Testis (tissue), 3 donors: Measurements from ENCODE around the gene GRIPAP1. TPM values are rescaled to one million over a fixed set of nuclear protein-coding genes. Genes with fewer than 3 reads are reported as not detected.

Source experiments
- DNase-seq: peaks from one replicate; pipeline ENCODE4 v3.0.0-alpha.2; 2019
- H3K27ac ChIP-seq, 2 donors: fragments of 200-600 bp; sonication (generic); one replicate each; pipeline ENCODE4 v1.5.1; 2019
- H3K27me3 ChIP-seq: fragments of 200-600 bp; sonication (generic); one replicate; pipeline ENCODE4 v1.5.1; 2019
- H3K36me3 ChIP-seq: fragments of 200-600 bp; sonication (generic); one replicate; pipeline ENCODE4 v1.5.1; 2017; ENCODE audit warnings: low read depth; ENCODE audit errors: missing control alignments
- H3K4me1 ChIP-seq: fragments of 200-600 bp; sonication (generic); one replicate; pipeline ENCODE4 v1.5.1; 2019
- H3K4me3 ChIP-seq, 2 donors: fragments of 200-600 bp; sonication (generic); one replicate each; pipeline ENCODE4 v1.5.1; 2017 to 2019
- H3K9me3 ChIP-seq: fragments of 200-600 bp; sonication (generic); one replicate; pipeline ENCODE4 v1.5.1; 2017
- POLR2A ChIP-seq: fragments of 450-650 bp; IDR thresholded peaks from one replicate; pipeline ENCODE4 v1.6.1; 2017; ENCODE audit warnings: antibody characterized with exemption, mild to moderate bottlenecking, moderate library complexity
- WGBS, 2 donors: methylation state at CpG; one replicate each; pipeline ENCODE4 v1.1.5; 2018; 5-methylcytosine and 5-hydroxymethylcytosine counted together
- intact Hi-C: fragments of 100-400 bp; cut with DNase I; formaldehyde crosslinking; loops from one replicate; pipeline ENCODE4 v1.15.1; 2023; ENCODE audit warnings: low total_unique reads
- polyA plus RNA-seq: library from polyadenylated mRNA; stranded (reverse); fragments of 350-450 nt; fragmentation: Illumina TruSeq; extraction: RNeasy Lipid Tissue Mini Kit (QIAGEN cat#74804); gene quantifications from one replicate; pipeline ENCODE4 v1.2.3, GENCODE V29; 2014; ENCODE audit warnings: low read depth, low replicate concordance; ENCODE audit not compliant: insufficient read depth
- total RNA-seq, 2 donors: library from RNA; depleted of rRNA; stranded (reverse); fragments of >200 nt; gene quantifications; one replicate each; pipeline ENCODE4 v1.2.3, GENCODE V29; 2016
- TF ChIP-seq, protein P1 (sequence below), 3 experiments: fragments of 450-650 bp in 2 of 3; fragments of 200-600 bp in 1 of 3; sonication (generic) in 1 of 3; IDR thresholded peaks; one replicate each; pipeline ENCODE4 v1.5.1; 2016 to 2019; ENCODE audit warnings: antibody characterized with exemption in 3 of 3, mild to moderate bottlenecking in 2 of 3, moderate library complexity in 1 of 3

GRIPAP1 gene
- total and polyA plus RNA-seq, 3 donors from 2014 or later = 44.4 to 88.9 (median 76.4) TPM

- no peaks in the 10 kb centered on the region for H3K9me3 ChIP-seq
- intact Hi-C loops = no loop called here
- whole genome bisulfite sequencing, 2 donors = 91 to 93% methylated on average over 4 of the region's 4 CpGs
- no peak overlapping the region for H3K4me3 ChIP-seq
- DNase-seq = no peak
- no peak overlapping the region for H3K27ac ChIP-seq
- H3K4me1 ChIP-seq = peaks cover 4% of the 10 kb centered on the region
- H3K27me3 ChIP-seq = no peaks in the 10 kb centered on the region
- TF ChIP-seq, protein P1, sequence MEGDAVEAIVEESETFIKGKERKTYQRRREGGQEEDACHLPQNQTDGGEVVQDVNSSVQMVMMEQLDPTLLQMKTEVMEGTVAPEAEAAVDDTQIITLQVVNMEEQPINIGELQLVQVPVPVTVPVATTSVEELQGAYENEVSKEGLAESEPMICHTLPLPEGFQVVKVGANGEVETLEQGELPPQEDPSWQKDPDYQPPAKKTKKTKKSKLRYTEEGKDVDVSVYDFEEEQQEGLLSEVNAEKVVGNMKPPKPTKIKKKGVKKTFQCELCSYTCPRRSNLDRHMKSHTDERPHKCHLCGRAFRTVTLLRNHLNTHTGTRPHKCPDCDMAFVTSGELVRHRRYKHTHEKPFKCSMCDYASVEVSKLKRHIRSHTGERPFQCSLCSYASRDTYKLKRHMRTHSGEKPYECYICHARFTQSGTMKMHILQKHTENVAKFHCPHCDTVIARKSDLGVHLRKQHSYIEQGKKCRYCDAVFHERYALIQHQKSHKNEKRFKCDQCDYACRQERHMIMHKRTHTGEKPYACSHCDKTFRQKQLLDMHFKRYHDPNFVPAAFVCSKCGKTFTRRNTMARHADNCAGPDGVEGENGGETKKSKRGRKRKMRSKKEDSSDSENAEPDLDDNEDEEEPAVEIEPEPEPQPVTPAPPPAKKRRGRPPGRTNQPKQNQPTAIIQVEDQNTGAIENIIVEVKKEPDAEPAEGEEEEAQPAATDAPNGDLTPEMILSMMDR (IDR thresholded peaks at IDR 0.05) = no peak
- no peak for TF ChIP-seq POLR2A
- H3K36me3 ChIP-seq = no peaks in the 10 kb centered on the region
Observed at GRCh38 chrX:48998391-48998790, 3.7 kb downstream of the GRIPAP1 start.

- intact Hi-C loops = no loop called here
- TF ChIP-seq, protein P1 (IDR thresholded peaks at IDR 0.05) = no peak
- no peak for TF ChIP-seq POLR2A
- Histone ChIP-seq H3K9me3 (no peaks in the 10 kb centered on the region), H3K4me1 (peaks cover 4% of the 10 kb centered on the region), H3K36me3 (no peaks in the 10 kb centered on the region), H3K27me3 (no peaks in the 10 kb centered on the region), H3K4me3 (no peak overlapping the region), H3K27ac (no peak overlapping the region)
- WGBS, 2 donors = 64 to 71% methylated on average over 1 of the region's 1 CpG
- DNase-seq = no peak
Observed at GRCh38 chrX:48997865-48998264, 4.2 kb downstream of the GRIPAP1 start.

DNA sequence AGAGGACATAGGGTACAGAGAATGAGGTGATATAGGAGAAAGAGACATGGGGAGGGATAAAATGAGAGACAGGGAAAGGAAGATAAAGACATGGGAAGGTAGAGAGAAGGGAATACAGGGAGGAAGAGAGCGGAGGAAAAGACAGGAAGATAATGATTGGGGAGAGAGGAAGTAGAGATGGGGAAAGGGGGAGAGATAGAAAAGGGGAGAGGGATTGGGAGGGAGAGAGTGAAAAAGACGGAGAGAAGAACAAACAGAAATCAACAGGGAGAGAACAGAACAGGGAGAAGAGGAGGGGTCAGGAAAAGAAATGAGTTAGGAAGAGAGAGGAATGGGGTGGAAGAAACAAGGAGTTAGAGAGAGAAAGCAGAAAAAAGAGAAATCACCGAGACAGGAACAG is 4.6 kb downstream of the GRIPAP1 start:
- H3K4me1 ChIP-seq = peaks cover 4% of the 10 kb centered on the region
- intact Hi-C loops = no loop called here
- H3K27me3 ChIP-seq = no peaks in the 10 kb centered on the region
- H3K27ac ChIP-seq = no peak overlapping the region
- TF ChIP-seq, protein P1 (IDR thresholded peaks at IDR 0.05) = no peak
- no peak for TF ChIP-seq POLR2A
- WGBS, 2 donors = 90 to 96% methylated on average over 3 of the region's 3 CpGs
- H3K9me3 ChIP-seq = no peaks in the 10 kb centered on the region
- H3K36me3 ChIP-seq = no peaks in the 10 kb centered on the region
- no peak for DNase-seq
- no peak overlapping the region for H3K4me3 ChIP-seq

- 71 to 78% methylated on average over 6 of the region's 6 CpGs for WGBS, 2 donors
- TF ChIP-seq, protein P1 (IDR thresholded peaks at IDR 0.05) = no peak
- TF ChIP-seq POLR2A = no peak
- Histone ChIP-seq H3K9me3 (no peaks in the 10 kb centered on the region), H3K4me3 (no peak overlapping the region), H3K4me1 (peaks cover 4% of the 10 kb centered on the region), H3K27me3 (no peaks in the 10 kb centered on the region), H3K27ac (no peak overlapping the region), H3K36me3 (no peaks in the 10 kb centered on the region)
- intact Hi-C loops = no loop called here
- DNase-seq = no peak
Observed at GRCh38 chrX:48996969-48997368, 5.1 kb downstream of the GRIPAP1 start.

DNA sequence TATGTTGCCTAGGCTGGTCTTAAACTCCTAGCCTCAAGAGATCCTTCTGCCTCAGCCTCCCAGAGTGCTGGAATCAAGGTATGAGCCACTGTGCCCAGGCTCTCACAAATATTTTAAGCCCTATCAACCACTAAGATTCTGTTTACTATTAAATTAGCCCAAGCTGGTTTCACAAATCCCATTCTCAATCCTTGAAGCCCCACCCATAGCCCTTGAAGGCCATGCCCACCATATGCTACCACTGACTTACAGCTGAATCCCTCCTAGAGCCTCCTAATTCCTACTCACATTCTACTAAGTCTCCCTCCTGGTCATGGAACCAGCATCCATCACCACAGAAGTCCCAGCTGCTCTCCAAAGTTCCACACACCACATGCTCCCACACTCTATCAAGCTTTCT is 9.7 kb downstream of the GRIPAP1 start:
- intact Hi-C loops = no loop called here
- H3K27me3 ChIP-seq = no peaks in the 10 kb centered on the region
- H3K9me3 ChIP-seq = no peaks in the 10 kb centered on the region
- no peak overlapping the region for H3K4me3 ChIP-seq
- H3K36me3 ChIP-seq = no peaks in the 10 kb centered on the region
- H3K4me1 ChIP-seq = no peaks in the 10 kb centered on the region
- DNase-seq = no peak
- H3K27ac ChIP-seq = no peak overlapping the region
- no peak for TF ChIP-seq POLR2A
- TF ChIP-seq, protein P1 (IDR thresholded peaks at IDR 0.05) = no peak
